Activated T-cell treated with anti-CD3 and anti-CD28 coated beads for 1 hour (primary cell): ENCODE data around the gene SSR2.
"Not testable (repeated sequence)": the region's sequence is repeated elsewhere in the genome, so short reads cannot be mapped to it uniquely, and the experiment has no call there.

ENCODE experiments used
- DNase-seq: peaks from one replicate; pipeline ENCODE4 v3.0.0-alpha.2; 2020; ENCODE audit warnings: low read depth

Gene SSR2

DNA sequence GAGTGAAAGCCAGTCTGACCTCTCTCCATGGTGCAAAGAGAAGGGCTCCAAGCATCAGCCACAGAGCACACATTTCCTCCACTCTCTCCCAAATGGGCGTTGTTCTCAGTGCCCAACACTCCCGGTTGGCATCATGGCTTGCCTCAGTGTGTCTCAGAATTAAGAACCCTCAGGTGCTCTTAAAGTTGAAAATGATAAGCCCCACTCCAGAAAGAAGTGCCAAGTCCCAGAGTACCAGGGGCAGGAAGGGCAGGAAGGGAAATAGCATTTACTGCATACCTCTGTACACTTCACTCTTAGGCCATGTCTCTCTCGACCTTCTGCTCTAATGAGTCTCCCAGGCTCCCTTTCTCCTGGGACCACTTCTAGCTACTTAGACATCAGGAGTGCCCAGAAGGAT is 27.2 kb downstream of the SSR2 start:
- no peak for DNase-seq

- no peak for DNase-seq
Measured at GRCh38 chr1:155990005-155990739, 30.6 kb downstream of the SSR2 start.

- DNase-seq: peak; percentile 68
Measured at GRCh38 chr1:155989242-155990004, 31.3 kb downstream of the SSR2 start.

- not testable (repeated sequence) for DNase-seq
Measured at GRCh38 chr1:155984903-155985645, 35.7 kb downstream of the SSR2 start.

DNA sequence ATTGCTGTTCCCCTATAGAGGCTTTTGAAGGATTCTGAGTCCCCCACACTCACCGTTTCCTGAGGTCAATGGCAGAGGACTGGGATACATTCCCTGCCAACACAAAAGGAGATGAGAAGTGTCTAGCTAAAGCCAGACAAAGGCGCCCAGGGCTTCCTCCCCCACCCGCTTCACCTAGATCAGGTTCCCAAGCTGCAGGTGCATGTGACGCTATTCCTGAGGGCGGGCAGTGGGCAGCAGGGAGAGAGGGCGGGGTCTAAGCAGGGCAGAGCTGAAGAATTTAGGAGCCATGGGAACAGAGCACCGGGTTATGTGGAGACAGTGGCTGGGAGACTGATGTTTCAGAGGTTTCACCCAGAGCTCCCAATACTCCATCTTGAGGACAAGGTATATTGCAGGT is 36.4 kb downstream of the SSR2 start:
- no peak for DNase-seq

GRCh38 chr1:155983191-155984024 is 37.3 kb downstream of the SSR2 start:
- DNase-seq: no peak

- DNase-seq: no peak
Measured at GRCh38 chr1:155982106-155982505, 38.6 kb downstream of the SSR2 start.

DNA sequence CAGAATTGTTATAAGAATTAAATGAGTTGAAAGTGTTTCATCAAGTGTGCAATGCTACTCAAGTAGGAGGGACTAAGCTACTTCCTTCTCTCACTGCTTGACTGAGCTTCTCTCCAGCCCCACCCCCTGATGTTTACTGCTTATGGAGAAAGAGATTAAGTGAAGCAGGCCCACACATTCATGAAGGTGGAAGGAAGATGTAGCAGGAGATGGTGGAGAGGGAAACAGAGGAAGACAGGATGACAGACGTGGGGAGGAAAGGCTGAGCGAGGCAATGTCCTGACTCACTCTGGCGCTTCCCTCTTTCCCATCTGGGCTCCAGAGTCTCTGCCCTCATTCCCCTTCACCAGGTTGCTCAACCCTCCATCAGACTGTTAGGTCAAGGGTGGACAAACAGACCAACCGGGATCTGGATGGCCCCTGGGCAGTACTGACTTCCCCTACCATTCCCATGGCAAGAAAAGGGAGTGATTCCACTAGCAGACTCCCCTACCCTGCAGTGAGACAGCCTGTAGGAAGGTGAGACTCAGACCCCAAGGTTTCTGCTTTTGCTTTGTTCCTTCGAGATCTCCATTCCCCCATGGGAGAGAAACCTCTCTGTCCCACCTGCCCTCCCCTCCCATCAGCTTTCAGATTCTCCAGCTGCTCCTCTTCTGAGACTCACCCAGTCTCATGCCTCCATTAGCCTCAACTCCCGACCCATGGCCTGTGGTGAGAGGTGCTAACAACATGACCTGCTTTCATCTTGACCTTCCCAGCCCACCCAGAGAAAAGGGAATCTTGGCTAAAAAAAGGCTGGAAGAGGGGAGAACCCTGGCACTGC is 39.3 kb downstream of the SSR2 start:
- no peak for DNase-seq

- no peak for DNase-seq
Measured at GRCh38 chr1:155979597-155980343, 41.0 kb downstream of the SSR2 start.

- DNase-seq: no peak
Measured at GRCh38 chr1:155978973-155979429, 41.8 kb downstream of the SSR2 start.

DNA sequence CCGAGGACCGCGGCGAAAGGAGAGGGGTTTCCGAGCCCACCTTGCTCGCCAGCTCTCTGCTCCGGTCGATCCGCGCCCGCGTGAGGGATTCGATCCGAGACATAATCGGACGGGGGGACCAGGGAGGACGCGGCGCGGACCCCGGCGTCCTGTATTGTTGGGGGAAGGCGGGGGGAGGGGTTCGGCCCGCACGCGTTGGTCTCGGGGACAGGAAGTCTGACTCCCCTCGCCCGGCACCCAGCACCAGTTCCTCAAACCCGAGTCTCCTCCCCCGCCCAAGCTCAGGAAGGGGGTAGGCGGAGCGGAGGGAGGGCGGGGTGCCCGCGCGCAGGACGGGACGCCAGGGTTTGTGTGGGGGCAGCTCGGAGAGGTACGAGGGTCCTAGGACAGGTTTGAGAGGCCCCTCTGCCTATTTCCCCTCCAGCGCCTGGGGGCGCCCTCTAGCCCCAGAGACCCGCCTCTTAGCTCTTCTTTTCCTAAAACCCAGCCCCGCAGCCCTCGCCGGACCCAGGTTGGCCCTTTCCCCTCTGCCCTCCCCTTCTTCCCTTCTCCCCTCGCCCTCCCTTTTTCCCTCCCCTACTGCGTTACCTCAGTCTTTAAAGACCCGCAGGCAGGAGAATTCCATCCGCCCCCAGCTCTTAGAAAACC is 42.3 kb downstream of the SSR2 start, which contains the start of gene ARHGEF2:
Gene ARHGEF2, minus strand, starts transcription at position 223 of the 648 bp plus-strand sequence. Its CDS starts 120 bp downstream, at position 103.
- DNase-seq: peak; percentile 72

DNA sequence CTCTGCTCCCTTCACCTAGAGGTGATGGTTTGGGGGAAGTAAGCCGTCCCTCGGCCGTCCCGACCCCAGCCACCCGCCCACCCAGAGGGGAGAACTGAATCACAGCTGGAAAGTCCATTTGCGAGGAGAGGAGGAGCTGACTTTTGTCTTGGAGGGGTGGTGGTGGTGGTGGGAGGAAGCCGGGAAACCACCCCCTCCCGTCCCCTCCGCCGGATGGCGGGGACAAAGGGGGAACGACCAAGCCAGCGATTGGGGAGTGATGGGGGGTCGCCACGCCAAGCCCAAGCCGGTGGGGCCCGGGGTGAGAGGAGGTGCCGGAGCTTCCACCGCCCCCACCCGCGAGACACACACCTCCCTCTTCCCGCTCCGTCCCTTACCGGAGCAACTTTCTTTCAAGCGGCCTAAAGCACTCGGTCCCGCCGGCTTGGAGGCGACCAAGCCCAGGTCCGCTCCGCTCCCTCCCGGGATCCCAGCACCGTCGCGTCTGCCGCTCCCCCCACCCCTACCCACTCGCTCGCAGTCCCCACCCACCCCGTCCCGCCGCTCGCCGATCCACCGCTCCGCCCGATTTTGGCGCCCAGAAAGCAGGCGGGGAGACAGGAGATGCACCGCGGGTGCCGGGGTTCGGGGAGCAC is 42.9 kb downstream of the SSR2 start:
- no peak for DNase-seq

- DNase-seq: no peak
Measured at GRCh38 chr1:155976913-155977689, 43.6 kb downstream of the SSR2 start.

DNA sequence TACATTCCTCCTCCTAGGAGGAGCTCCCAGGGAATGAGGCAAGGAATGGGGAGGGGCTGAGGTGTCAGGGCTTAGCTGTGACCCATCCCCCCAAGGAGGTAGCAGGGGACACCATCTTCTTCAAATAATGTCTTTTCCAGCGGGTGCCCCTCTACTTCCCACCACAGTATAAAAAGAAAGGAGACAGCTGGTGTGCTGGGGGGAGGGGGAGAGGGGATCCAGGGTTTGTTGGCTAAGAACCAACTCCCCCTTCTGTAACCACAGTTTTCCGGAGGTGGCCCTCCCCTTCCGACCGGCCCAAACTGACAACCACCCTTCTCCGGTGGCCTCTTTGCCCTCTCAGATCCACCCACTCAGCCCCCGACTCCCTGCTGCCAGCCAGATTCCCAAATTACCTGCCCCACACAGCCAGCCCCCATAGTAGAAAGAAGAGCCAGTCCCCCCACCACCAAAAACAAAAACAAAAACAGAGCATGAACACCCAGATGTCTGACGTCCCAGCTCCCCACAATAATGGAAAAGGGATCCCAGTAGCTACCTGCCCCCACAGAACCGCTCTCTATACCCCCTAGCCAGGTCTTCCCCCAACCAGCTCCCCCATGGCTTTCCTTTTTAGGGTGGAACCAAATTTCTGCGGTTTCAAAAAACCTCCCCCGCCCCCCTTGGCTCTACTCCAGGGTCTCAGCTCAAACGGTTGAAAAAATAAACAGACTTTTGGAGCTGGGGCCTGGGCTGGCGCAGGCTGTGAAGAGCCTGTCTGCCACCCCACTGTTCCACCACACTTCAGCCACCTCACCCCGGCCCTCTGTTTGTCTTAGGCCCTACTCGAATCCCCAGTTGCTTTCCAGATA is 44.5 kb downstream of the SSR2 start:
- peak; percentile 70 for DNase-seq

- no peak for DNase-seq
Measured at GRCh38 chr1:155975375-155976061, 45.2 kb downstream of the SSR2 start.
